ENCODE results near the gene CDH13.

DNA sequence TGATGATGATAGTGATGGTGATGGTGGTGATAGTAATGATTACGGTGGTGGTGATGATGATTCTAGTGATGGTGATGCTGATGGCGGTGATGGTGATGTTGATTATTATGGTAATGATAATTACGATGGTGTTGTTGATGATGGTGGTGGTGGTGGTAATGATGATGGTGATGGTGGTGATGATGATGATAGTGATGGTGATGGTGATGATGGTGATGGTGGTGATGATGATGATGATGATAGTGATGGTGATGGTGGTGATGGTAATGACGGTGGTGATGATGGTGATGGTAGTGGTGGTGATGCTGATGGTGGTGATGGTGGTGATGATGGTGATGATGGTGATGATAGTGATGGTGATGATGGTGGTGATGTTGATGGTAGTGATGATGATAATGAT lies 370.0 kb downstream of the CDH13 start:
- TF ChIP-seq CTCF (conservative IDR thresholded peaks at IDR 0.05; ENCODE audit: low read depth in 2 of 2) (no peak), CREB1 (CRISPR knock-in tag; IDR thresholded peaks at IDR 0.05; ENCODE audit: low read depth) (no peak), NANOG (IDR thresholded peaks at IDR 0.05; ENCODE audit: borderline replicate concordance) (no peak), EZH2 (IDR thresholded peaks at IDR 0.05; ENCODE audit: low read depth, unreplicated experiment) (no peak), REST (IDR thresholded peaks at IDR 0.05; ENCODE audit: unreplicated experiment) (no peak), POLR2AphosphoS5 (IDR thresholded peaks at IDR 0.05; ENCODE audit: low read depth) (no peak), EZH2phosphoT487 (IDR thresholded peaks at IDR 0.05; ENCODE audit: unreplicated experiment) (no peak)

Data from GM23338 (cell line).